Measurements from ENCODE around the gene KIAA0825.

KIAA0825 gene

GRCh38 chr5:94402096-94402495 lies 216.3 kb downstream of the KIAA0825 start:
- DNase-seq (ENCODE audit: low read depth) = no peak
- H3K4me3 ChIP-seq (ENCODE audit: low read length) = no peak overlapping the region
- TF ChIP-seq, protein P1, sequence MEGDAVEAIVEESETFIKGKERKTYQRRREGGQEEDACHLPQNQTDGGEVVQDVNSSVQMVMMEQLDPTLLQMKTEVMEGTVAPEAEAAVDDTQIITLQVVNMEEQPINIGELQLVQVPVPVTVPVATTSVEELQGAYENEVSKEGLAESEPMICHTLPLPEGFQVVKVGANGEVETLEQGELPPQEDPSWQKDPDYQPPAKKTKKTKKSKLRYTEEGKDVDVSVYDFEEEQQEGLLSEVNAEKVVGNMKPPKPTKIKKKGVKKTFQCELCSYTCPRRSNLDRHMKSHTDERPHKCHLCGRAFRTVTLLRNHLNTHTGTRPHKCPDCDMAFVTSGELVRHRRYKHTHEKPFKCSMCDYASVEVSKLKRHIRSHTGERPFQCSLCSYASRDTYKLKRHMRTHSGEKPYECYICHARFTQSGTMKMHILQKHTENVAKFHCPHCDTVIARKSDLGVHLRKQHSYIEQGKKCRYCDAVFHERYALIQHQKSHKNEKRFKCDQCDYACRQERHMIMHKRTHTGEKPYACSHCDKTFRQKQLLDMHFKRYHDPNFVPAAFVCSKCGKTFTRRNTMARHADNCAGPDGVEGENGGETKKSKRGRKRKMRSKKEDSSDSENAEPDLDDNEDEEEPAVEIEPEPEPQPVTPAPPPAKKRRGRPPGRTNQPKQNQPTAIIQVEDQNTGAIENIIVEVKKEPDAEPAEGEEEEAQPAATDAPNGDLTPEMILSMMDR (conservative IDR thresholded peaks at IDR 0.05; ENCODE audit: low read length) = no peak

- no peak for DNase-seq (ENCODE audit: low read depth)
- TF ChIP-seq, protein P1 (conservative IDR thresholded peaks at IDR 0.05; ENCODE audit: low read length) = no peak
- no peak overlapping the region for H3K4me3 ChIP-seq (ENCODE audit: low read length)
Observed at GRCh38 chr5:94397508-94397907, 220.9 kb downstream of the KIAA0825 start.

DNA sequence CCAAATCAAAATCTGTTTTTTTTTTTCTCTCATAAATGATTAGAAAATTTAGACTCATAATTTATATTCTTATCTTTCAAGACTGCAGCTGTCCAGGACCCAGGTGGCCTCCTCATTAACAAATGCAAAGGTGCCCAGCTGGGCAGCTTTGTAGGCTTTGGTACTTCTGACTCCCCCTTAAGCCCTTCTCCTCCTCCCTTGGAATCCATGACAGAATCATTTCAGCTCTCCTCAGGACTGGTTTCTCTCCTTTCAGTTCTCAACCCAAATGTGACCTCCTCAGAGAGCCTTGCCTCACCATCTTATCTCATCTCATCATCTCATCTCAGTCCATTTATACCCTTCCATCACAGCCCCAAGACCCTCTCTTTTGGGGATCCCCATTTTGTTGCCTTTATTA lies 221.7 kb downstream of the KIAA0825 start:
- H3K4me3 ChIP-seq (ENCODE audit: low read length) = no peak overlapping the region
- DNase-seq (ENCODE audit: low read depth) = no peak
- TF ChIP-seq, protein P1 (conservative IDR thresholded peaks at IDR 0.05; ENCODE audit: low read length) = no peak

DNA sequence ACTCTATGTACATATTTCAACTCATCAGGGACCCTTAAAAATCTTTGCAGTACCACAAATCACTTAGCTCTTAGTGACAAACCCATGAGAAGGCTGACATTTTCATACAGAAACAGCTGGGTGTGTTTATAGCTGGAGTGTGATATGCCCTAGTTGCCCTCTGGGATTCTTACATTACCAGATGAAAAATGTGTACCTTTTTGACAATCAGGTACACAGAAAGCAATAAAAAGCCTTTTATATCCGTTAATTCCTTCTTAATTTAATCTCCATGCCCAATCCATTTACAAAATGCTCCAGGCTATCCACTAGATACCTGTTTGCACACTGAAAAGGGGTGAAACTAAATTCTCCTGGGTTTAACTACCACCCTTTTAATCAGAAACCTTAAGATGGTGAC lies 222.9 kb downstream of the KIAA0825 start:
- no peak for DNase-seq (ENCODE audit: low read depth)
- TF ChIP-seq, protein P1 (conservative IDR thresholded peaks at IDR 0.05; ENCODE audit: low read length) = no peak
- H3K4me3 ChIP-seq (ENCODE audit: low read length) = no peak overlapping the region

- DNase-seq (ENCODE audit: low read depth) = no peak
- H3K4me3 ChIP-seq (ENCODE audit: low read length) = no peak overlapping the region
- TF ChIP-seq, protein P1 (conservative IDR thresholded peaks at IDR 0.05; ENCODE audit: low read length) = no peak
Observed at GRCh38 chr5:94391996-94392395, 226.4 kb downstream of the KIAA0825 start.

DNA sequence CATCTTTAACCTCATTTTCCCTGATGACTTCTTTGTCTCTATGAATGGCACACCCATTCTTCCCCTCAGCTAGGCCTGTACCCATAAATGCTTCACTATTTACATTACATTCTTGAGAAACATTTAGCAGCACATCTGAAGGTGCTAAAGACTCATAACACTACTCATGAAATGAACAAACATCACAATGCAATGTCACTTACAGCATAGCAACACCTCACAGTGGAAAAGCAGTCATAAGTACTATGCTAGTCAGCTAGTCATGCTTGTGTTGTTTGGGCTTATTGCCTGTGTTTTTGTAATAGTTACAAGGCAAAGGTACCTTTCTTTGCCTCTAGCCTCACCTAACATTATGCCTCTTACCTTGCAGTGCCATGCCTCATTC lies 228.9 kb downstream of the KIAA0825 start:
- DNase-seq (ENCODE audit: low read depth) = no peak
- no peak overlapping the region for H3K4me3 ChIP-seq (ENCODE audit: low read length)
- TF ChIP-seq, protein P1 (conservative IDR thresholded peaks at IDR 0.05; ENCODE audit: low read length) = no peak

DNA sequence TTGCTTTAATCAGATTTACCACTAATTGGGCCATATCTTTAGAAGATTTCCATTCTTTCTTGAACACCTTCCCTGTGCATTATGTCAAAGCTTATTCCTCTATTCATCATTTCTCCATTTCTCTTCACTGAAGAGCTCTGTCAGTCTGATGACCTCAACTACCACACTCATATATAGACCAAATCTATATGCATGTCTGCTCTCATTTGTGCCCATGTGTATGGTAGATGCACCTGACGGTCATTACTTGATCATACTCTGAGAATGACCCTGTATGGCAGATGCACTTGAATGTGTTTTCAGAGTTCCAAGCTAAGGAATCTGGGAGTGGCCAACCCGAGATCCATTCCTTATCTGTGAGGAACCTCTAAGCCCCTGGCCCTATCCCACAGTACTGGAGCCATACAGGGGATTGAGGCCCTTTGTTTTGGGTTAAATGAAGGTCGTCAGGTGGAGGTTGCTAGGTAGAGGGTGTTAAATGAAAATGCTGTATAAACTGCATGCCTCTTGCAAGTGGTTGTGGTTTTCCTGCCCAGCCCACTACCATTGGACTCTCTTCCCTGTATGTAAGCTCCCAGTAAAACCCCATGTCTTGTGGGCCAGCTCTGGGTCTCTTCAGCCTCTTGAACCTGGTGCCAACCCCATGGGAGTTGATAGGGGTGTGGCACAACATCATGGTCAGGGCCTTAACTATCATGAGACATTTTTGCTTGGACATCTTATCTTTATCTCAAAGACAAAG lies 229.5 kb downstream of the KIAA0825 start:
- TF ChIP-seq, protein P1 (conservative IDR thresholded peaks at IDR 0.05; ENCODE audit: low read length) = no peak
- no peak for DNase-seq (ENCODE audit: low read depth)
- no peak overlapping the region for H3K4me3 ChIP-seq (ENCODE audit: low read length)
